K562 (cell line): Measurements from ENCODE around the gene SLC7A9. TPM values are rescaled to one million over a fixed set of nuclear protein-coding genes. Genes with fewer than 3 reads are reported as not detected.

Source experiments
- ATAC-seq: fragments of 200-7000 bp; cut with Tn5 transposase; 3 replicates; pipeline ENCODE4 v1.9.1; 2020; ENCODE audit warnings: moderate library complexity
- BruUV-seq: library from RNA; stranded (reverse); fragments of 400-500 nt; replicated peaks from 2 replicates; lab custom pipeline; 2021; lab: Mats Ljungman, UMichigan
- CTCF ChIA-PET: fragments of 300-600 bp; formaldehyde crosslinking; extraction: SDS; loops from one replicate; lab custom pipeline; 2021; ENCODE audit warnings: low intra/inter-chr PET ratio; lab: Yijun Ruan, JAX
- POLR2A ChIA-PET: fragments of 300-600, 350-650 bp; sonication (Branson Sonifier 250); formaldehyde crosslinking; extraction: SDS; loops from one replicate; lab custom pipeline; 2021; ENCODE audit warnings: antibody characterized with exemption, inconsistent platforms; lab: Yijun Ruan, JAX
- DNase-seq, 4 experiments: peaks; one replicate each; pipeline versions ENCODE4 v3.0.0 to v3.0.0-alpha.2; 2011 to 2018; ENCODE audit warnings: low spot score in 3 of 4, mixed read lengths in 3 of 4; ENCODE audit errors: extremely low read depth in 1 of 4
- FAIRE-seq: peaks from 2 replicates; lab custom pipeline; 2011; peaks lifted over from hg19 to GRCh38; lab: Jason Lieb, UNC
- H2AFZ ChIP-seq: 2 replicates; pipeline ENCODE4 v1.6.0; 2011; ENCODE audit warnings: low read depth, low read length, control low read depth, inconsistent platforms
- H3K27ac ChIP-seq: fragments of 200-600 bp; 3 replicates; pipeline ENCODE4 v1.8.0; 2011; ENCODE audit warnings: low read depth, mild to moderate bottlenecking, control low read depth, inconsistent platforms, low read length, moderate library complexity, mixed read lengths; ENCODE audit errors: extremely low read depth
- H3K27me3 ChIP-seq, 2 experiments: fragments of 300-600 bp in 1 of 2; 2 replicates in 1 of 2; 3 replicates in 1 of 2; pipeline versions ENCODE4 v1.6.0 to v1.8.0; 2011; ENCODE audit warnings: inconsistent platforms in 2 of 2, low read length in 2 of 2, mild to moderate bottlenecking in 1 of 2, mixed read lengths in 1 of 2, moderate library complexity in 1 of 2; ENCODE audit not compliant: control insufficient read depth in 2 of 2, insufficient read depth in 2 of 2
- H3K36me3 ChIP-seq: fragments of 300-600 bp; 3 replicates; pipeline ENCODE4 v1.8.0; 2011; ENCODE audit warnings: mild to moderate bottlenecking, low read length, inconsistent platforms; ENCODE audit not compliant: control insufficient read depth, insufficient read depth
- H3K4me1 ChIP-seq, 2 experiments: fragments of 200-600 bp in 1 of 2; replicated peaks in 1 of 2; 2 replicates in 1 of 2; 3 replicates in 1 of 2; pipeline versions ENCODE4 v1.5.1 to v1.8.0; 2011; ENCODE audit warnings: inconsistent platforms in 2 of 2, low read length in 2 of 2, mild to moderate bottlenecking in 1 of 2, mixed read lengths in 1 of 2, moderate library complexity in 1 of 2; ENCODE audit not compliant: control insufficient read depth in 2 of 2, insufficient read depth in 2 of 2
- H3K4me2 ChIP-seq: 2 replicates; pipeline ENCODE4 v1.6.1; 2011; ENCODE audit warnings: low read length, control low read depth, inconsistent platforms, mixed read lengths; ENCODE audit not compliant: insufficient read depth
- H3K4me3 ChIP-seq: fragments of 200-600 bp; sonication (generic), shearing (Covaris generic); 2 replicates; pipeline ENCODE4 v1.5.1; 2016; ENCODE audit warnings: control low read depth, inconsistent platforms
- H3K79me2 ChIP-seq: fragments of 200-600 bp; 3 replicates; pipeline ENCODE4 v1.8.0; 2011; ENCODE audit warnings: low read length, inconsistent platforms; ENCODE audit not compliant: control insufficient read depth, insufficient read depth
- H3K9ac ChIP-seq, 2 experiments: 2 replicates each; pipeline versions ENCODE4 v1.6.0 to v1.6.1; 2011; ENCODE audit warnings: low read depth in 2 of 2, low read length in 2 of 2, control low read depth in 1 of 2, inconsistent platforms in 1 of 2, mild to moderate bottlenecking in 1 of 2, mixed read lengths in 1 of 2; ENCODE audit not compliant: insufficient read depth in 1 of 2
- H3K9me1 ChIP-seq: one replicate; pipeline ENCODE4 v1.6.0; 2011; ENCODE audit warnings: inconsistent platforms, mild to moderate bottlenecking, low read length, moderate library complexity; ENCODE audit not compliant: control insufficient read depth, insufficient read depth
- H3K9me3 ChIP-seq: replicated peaks from 2 replicates; pipeline ENCODE4 v1.5.1; 2011; ENCODE audit warnings: low read depth, low read length, inconsistent platforms; ENCODE audit not compliant: control insufficient read depth, insufficient read depth
- H4K20me1 ChIP-seq: replicated peaks from 2 replicates; pipeline ENCODE4 v1.6.1; 2011; ENCODE audit warnings: low read length, inconsistent platforms, mixed read lengths; ENCODE audit not compliant: control insufficient read depth, insufficient read depth
- GATA2 ChIP-seq: sonication (generic); formaldehyde crosslinking; IDR thresholded peaks from 2 replicates; pipeline ENCODE4 v1.4.0; 2020; ENCODE audit warnings: mild to moderate bottlenecking, missing genetic modification reagents
- RCOR1 ChIP-seq, 2 experiments: IDR thresholded peaks; 2 replicates each; pipeline ENCODE4 v1.6.1; 2012; ENCODE audit warnings: low read depth in 2 of 2, low read length in 2 of 2, borderline replicate concordance in 1 of 2, improper control_type of control experiment in 1 of 2
- SIRT6 ChIP-seq: IDR thresholded peaks from one replicate; pipeline ENCODE4 v1.6.1; 2012; ENCODE audit warnings: low read depth, mild to moderate bottlenecking, control low read depth, inconsistent platforms, low read length, moderate library complexity
- ZNF324 ChIP-seq: fragments of 250-450 bp; sonication (Bioruptor Pico); IDR thresholded peaks from 2 replicates; pipeline ENCODE4 v1.4.0; 2020; ENCODE audit warnings: mild to moderate bottlenecking
- ZNF436 ChIP-seq: fragments of 250-450, 450-650 bp; sonication (Bioruptor Pico); formaldehyde crosslinking; IDR thresholded peaks from 2 replicates; pipeline ENCODE4 v1.7.0; 2020; ENCODE audit warnings: mild to moderate bottlenecking
- WGBS: fragments of 100-300 bp; shearing (Covaris generic); methylation state at CpG from one replicate; pipeline ENCODE4 v1.1.6; 2016; ENCODE audit warnings: low coverage, mixed read lengths; ENCODE audit not compliant: insufficient coverage; ENCODE audit errors: missing lambda C conversion rate; 5-methylcytosine and 5-hydroxymethylcytosine counted together
- in situ Hi-C: fragments of 300-500 bp; cut with MboI; formaldehyde crosslinking; loops from 4 replicates; pipeline ENCODE4 v1.15.0; 2018; ENCODE audit warnings: inconsistent platforms, mixed read lengths
- intact Hi-C: fragments of 100-400 bp; cut with micrococcal nuclease; formaldehyde crosslinking; loops from 2 replicates; pipeline ENCODE4 v1.14.2; 2022
- polyA plus RNA-seq, 8 experiments: library from polyadenylated mRNA; depleted of rRNA in 4 of 8; stranded (reverse) in 5 of 8; unstranded in 3 of 8; fragments of >200 nt; fragmentation: Nextera tagmentation in 2 of 8; fragmentation: Illumina TruSeq in 1 of 8; extraction: Ambion mirVana in 2 of 8; extraction: Trizol in 1 of 8; gene quantifications; 2 replicates each; pipeline versions ENCODE4 v1.2.1 to v1.2.3, GENCODE V29; 2011 to 2014; ENCODE audit warnings: inconsistent platforms in 1 of 8, missing spikeins in 1 of 8
- total RNA-seq, 7 experiments: library from RNA; depleted of rRNA in 6 of 7; stranded (reverse); fragments of >200 nt in 6 of 7; fragmentation: Illumina TruSeq in 2 of 7; extraction: Trizol in 2 of 7; gene quantifications; 2 replicates each; pipeline versions ENCODE4 v1.2.1 to v1.2.3, GENCODE V29; 2011 to 2021; ENCODE audit warnings: low replicate concordance in 1 of 7

The SLC7A9 gene
- total and polyA plus RNA-seq, 9 of the 15 experiments (the other 6 are each of a cell fraction or from before 2014, with no cell fraction given) = not detected

DNA sequence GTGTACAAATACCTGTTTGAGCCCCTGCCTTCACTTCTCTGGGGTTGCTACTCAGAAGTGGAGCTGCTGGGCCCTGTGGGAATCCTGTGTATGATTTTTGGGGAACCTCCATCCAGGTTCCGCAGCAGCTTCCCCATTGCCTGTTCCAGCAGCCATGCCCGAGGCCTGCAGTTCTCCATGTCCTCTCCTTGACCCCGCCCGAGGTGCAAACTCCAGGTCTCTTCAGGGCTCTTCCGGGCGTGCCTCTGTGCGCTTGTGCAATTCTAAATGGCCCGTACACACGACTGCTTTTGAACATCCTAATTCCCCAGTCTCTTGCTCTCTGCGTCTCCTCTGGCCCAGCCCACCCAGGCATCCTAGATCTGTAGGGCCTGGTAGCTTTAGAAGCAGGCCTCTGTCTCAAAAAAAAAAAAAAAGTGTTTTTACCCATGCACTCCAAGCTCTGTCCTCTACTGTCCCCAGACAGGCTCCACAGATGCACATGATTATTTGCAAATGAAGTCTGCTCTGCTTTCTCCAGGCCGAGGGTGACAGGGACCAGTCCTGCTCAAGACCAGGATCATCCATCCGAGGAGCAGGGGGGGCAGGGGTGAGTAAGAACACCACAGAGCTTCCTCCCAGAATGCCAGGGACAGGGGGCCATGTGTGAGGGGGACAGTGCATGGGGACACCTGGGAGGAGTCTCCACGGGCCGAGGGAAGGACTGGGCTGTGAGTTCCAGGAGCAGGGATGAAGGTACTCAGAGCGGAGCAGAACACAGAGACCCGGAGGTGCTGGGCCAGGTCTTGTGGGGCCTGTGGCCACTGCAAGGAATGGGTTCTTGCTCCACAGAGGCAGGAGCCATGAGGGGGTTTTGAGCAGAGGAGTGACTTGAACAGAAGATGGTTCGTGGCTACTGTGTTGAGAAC lies 51.7 kb downstream of the SLC7A9 start (continued):
- TF ChIP-seq GATA2 = no peak
- no peak for TF ChIP-seq RCOR1 (IDR thresholded peaks at IDR 0.05; ENCODE audit: borderline replicate concordance in 1 of 2, low read depth in 2 of 2, low read length in 2 of 2)
- TF ChIP-seq ZNF324 = no peak
- no peak for TF ChIP-seq SIRT6

DNA sequence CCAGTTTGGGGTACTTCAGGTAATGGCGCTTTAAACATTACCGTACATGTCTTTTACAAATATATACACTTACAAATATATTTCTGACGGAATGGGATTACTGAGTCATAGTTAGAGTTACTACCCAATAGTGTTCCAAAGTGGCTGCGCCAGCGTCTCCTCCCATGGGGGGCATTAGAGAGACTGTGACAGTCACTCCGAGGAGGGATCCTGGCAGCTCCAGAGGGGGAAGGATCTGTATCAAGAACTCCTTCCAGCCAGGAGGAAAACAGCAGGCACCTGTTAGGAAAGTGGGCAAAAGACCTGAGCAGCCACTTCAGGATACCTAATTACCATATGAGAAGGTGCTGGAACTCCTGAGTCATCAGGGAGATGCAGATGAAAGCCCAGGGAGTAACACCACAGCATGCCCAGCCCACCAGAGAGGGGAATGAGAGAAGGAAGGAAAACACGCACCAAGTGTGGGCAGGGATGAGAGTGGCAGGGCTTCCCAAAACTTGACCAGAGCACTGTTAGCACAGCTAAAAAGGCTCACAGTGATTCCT lies 52.9 kb downstream of the SLC7A9 start:
- H3K4me1 ChIP-seq = no peaks in the 10 kb centered on the region; a peak in 1 of 5 replicates
- H3K9ac ChIP-seq = no peak overlapping the region
- intact Hi-C loops = no loop called here
- H3K27me3 ChIP-seq = peaks cover 18 to 55% of the 10 kb centered on the region in 2 experiments; a peak in 4 of 5 replicates
- DNase-seq (no peak), FAIRE-seq (no peak), ATAC-seq (no peak)
- no peak overlapping the region for H3K4me3 ChIP-seq
- H3K4me2 ChIP-seq = no peak overlapping the region
- H2AFZ ChIP-seq = no peak overlapping the region
- H3K36me3 ChIP-seq = no peaks in the 10 kb centered on the region
- ChIA-PET CTCF (no interaction called here), POLR2A (no interaction called here)
- no peak for TF ChIP-seq ZNF436 (CRISPR knock-in tag)
- H3K9me1 ChIP-seq = no peaks in the 10 kb centered on the region
- no peaks in the 10 kb centered on the region for H3K79me2 ChIP-seq
- no peaks in the 10 kb centered on the region for H3K9me3 ChIP-seq
- H3K27ac ChIP-seq = no peak overlapping the region
- in situ Hi-C loops = no loop called here
- no peaks in the 10 kb centered on the region; the same call in 1 of the 2 replicates for H4K20me1 ChIP-seq
- BruUV-seq = no TSS peak
- WGBS = 0% methylated on average over 7 of the region's 7 CpGs
